ENCODE measurements around the gene GPR179.

DNA sequence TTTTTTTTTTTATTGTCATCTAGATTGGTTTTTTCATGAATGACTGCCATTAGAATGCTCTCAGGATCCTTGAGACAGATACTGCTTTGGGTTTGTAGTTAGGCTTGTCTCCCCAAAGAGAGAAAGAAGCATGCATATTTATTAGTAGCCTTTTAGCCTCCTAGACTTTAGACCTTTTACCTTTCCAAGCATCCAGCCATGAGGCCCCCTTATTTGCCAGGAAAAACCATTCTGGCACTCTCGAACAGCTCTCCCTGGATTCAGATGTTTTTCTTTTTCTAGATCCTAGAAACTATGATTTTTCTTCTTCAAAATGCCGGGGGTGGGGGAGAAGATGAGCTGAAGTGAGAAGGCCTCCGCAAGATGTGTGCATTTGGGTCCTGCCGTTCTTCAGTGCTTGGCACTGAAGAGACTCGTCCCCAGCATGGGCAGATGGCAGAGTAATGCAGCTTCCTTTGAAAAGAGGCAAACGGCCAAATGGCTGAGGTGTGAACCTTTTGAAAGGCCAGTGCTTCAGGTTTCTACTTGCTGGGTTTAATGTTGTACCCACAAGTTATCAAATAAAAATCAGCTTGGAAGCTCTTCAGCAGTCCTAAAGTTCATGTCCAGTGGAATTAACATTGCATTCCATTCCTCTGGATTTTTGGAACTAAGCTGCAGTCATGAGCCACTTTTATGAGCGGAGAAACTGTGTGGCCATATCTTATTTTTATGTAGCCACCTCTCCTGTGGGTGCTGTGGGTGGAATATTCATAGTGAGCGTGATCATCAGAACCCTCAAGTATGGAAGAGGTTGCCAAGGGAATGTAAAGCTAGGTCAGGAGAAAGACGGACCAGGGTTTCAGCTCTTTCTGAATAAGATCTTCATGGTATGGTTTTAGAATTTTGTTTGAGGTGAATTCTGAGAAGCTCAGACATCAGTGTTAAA lies 15.1 kb upstream of the GPR179 start:
- TF ChIP-seq POLR2A (IDR thresholded peaks at IDR 0.05) (no peak), POLR2AphosphoS5 (IDR thresholded peaks at IDR 0.05; ENCODE audit: insufficient read depth in 1 of 2, low read depth in 1 of 2) (no peak)
- TF ChIP-seq, protein P1, sequence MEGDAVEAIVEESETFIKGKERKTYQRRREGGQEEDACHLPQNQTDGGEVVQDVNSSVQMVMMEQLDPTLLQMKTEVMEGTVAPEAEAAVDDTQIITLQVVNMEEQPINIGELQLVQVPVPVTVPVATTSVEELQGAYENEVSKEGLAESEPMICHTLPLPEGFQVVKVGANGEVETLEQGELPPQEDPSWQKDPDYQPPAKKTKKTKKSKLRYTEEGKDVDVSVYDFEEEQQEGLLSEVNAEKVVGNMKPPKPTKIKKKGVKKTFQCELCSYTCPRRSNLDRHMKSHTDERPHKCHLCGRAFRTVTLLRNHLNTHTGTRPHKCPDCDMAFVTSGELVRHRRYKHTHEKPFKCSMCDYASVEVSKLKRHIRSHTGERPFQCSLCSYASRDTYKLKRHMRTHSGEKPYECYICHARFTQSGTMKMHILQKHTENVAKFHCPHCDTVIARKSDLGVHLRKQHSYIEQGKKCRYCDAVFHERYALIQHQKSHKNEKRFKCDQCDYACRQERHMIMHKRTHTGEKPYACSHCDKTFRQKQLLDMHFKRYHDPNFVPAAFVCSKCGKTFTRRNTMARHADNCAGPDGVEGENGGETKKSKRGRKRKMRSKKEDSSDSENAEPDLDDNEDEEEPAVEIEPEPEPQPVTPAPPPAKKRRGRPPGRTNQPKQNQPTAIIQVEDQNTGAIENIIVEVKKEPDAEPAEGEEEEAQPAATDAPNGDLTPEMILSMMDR (IDR thresholded peaks at IDR 0.05) = no peak

Data from vagina (tissue), 2 donors.